Breast epithelium (tissue), 3 donors: Measurements from ENCODE around the gene MEPCE.

Experiments used
- POLR2A ChIP-seq: fragments of 450-650 bp; IDR thresholded peaks from one replicate; pipeline ENCODE4 v1.6.1; 2016; ENCODE audit warnings: antibody characterized with exemption, mild to moderate bottlenecking, moderate library complexity
- TF ChIP-seq, protein P1 (sequence below), 3 donors: fragments of 450-650 bp; IDR thresholded peaks; one replicate each; pipeline ENCODE4 v1.5.1; 2016 to 2017; ENCODE audit warnings: antibody characterized with exemption in 3 of 3, mild to moderate bottlenecking in 3 of 3, moderate library complexity in 3 of 3

DNA sequence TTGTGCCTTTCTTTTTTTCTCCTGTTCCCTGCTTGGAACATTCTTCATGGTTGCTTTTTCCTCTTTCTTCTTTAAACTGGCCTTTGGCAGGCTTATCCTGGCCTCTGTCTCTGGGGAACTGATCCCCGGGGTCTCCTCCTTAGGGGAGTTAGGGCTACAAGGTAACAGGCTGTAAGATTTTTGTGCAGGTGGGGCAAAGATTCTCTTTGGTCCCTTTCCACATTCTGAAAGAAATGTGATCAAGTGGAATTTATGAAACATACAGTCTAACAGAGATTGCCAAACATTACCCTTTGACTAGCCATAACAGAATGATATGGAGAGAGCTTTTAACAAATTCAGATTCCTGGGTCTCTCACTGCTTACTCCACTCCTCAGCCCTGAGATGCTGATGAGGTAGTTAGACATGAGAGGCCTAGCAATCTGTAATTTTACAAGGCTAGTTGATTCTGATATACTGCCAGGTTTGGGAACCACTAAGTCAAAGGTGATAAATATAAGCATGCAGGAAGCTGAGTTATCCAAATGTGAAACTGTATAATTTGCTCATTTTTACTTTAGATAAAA lies 9.9 kb upstream of the MEPCE start:
- no peak for TF ChIP-seq POLR2A
- TF ChIP-seq, protein P1, sequence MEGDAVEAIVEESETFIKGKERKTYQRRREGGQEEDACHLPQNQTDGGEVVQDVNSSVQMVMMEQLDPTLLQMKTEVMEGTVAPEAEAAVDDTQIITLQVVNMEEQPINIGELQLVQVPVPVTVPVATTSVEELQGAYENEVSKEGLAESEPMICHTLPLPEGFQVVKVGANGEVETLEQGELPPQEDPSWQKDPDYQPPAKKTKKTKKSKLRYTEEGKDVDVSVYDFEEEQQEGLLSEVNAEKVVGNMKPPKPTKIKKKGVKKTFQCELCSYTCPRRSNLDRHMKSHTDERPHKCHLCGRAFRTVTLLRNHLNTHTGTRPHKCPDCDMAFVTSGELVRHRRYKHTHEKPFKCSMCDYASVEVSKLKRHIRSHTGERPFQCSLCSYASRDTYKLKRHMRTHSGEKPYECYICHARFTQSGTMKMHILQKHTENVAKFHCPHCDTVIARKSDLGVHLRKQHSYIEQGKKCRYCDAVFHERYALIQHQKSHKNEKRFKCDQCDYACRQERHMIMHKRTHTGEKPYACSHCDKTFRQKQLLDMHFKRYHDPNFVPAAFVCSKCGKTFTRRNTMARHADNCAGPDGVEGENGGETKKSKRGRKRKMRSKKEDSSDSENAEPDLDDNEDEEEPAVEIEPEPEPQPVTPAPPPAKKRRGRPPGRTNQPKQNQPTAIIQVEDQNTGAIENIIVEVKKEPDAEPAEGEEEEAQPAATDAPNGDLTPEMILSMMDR (IDR thresholded peaks at IDR 0.05) = no peak
